ENCODE data around the gene MCM8. TPM values are rescaled to one million over a fixed set of nuclear protein-coding genes. Genes with fewer than 3 reads are reported as not detected.

Gene MCM8
- total and polyA plus RNA-seq, 4 donors: 2.0 to 7.2 (median 3.3) TPM

DNA sequence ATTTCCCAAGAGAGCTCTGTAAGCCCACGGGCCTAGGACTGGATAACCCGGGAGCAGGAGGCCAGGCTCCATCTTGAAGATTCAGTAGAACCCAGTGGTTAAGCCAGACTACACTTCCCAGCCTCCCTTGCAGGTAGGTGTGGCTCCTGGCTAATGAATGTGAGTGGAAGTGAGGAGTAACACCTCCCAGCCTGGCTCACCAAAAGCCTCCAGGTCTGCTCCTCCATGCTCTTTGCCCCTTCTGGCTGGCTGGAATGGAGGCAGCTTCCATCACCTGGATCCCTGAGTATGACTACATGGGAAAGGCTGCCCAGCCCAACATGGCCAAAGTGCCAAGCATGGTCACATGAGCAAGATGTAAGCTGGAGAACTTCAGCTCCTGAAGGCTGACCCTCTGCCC, 93.7 kb downstream of the MCM8 start:
- no peak overlapping the region for H3K4me3 ChIP-seq
- TF ChIP-seq, protein P1, sequence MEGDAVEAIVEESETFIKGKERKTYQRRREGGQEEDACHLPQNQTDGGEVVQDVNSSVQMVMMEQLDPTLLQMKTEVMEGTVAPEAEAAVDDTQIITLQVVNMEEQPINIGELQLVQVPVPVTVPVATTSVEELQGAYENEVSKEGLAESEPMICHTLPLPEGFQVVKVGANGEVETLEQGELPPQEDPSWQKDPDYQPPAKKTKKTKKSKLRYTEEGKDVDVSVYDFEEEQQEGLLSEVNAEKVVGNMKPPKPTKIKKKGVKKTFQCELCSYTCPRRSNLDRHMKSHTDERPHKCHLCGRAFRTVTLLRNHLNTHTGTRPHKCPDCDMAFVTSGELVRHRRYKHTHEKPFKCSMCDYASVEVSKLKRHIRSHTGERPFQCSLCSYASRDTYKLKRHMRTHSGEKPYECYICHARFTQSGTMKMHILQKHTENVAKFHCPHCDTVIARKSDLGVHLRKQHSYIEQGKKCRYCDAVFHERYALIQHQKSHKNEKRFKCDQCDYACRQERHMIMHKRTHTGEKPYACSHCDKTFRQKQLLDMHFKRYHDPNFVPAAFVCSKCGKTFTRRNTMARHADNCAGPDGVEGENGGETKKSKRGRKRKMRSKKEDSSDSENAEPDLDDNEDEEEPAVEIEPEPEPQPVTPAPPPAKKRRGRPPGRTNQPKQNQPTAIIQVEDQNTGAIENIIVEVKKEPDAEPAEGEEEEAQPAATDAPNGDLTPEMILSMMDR (IDR thresholded peaks at IDR 0.05; ENCODE audit: control extremely low read depth, extremely low read depth): no peak
- peaks cover 0 to 24% (median 4%) of the 10 kb centered on the region in 4 donors for H3K36me3 ChIP-seq (ENCODE audit: control insufficient read depth in 4 of 4, insufficient read depth in 4 of 4, low read length in 4 of 4)
- H3K9me3 ChIP-seq (ENCODE audit: control insufficient read depth in 4 of 4, insufficient read depth in 3 of 4, low read length in 3 of 4): peaks cover 0 to 4% (median 0%) of the 10 kb centered on the region in 4 donors
- ATAC-seq (ENCODE audit: insufficient read depth, low FRiP score): no peak
- 89 to 90% methylated on average over 2 of the region's 2 CpGs for WGBS, 2 donors
- no peak for DNase-seq
- H3K27ac ChIP-seq (ENCODE audit: low read depth in 1 of 2, low read length in 1 of 2): no peak overlapping the region
- H3K9ac ChIP-seq (ENCODE audit: insufficient read depth in 1 of 2, low read length in 2 of 2): no peak overlapping the region
- H3K4me1 ChIP-seq (ENCODE audit: control insufficient read depth in 5 of 5, insufficient read depth in 5 of 5, low read length in 5 of 5): no peaks in the 10 kb centered on the region
- no peaks in the 10 kb centered on the region for H3K27me3 ChIP-seq (ENCODE audit: control insufficient read depth in 3 of 3, insufficient read depth in 3 of 3, low read length in 2 of 3)

DNA sequence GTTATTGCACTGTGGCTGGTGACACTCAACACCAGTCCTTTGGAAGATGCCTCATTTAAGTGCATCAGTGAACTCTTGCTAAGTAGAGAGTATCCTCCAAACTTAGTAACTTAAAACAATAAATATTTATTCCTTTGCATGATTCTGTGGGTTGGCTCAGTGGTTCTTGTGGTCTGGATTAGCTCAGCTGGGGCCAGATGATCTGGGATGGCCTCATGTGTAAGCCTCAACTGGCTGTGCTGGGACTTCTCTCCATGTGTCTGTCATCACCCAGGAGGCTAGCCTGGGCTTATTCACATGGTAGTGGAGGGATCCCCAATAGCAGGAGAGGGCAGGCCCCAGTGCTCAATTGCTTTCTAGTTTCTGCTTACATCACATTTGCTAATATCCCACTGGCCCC, 95.1 kb downstream of the MCM8 start:
- H3K4me1 ChIP-seq (ENCODE audit: control insufficient read depth in 5 of 5, insufficient read depth in 5 of 5, low read length in 5 of 5): no peaks in the 10 kb centered on the region
- H3K27me3 ChIP-seq (ENCODE audit: control insufficient read depth in 3 of 3, insufficient read depth in 3 of 3, low read length in 2 of 3): peaks cover 0 to 1% (median under 1%) of the 10 kb centered on the region in 3 donors
- peaks cover 0 to 4% (median 0%) of the 10 kb centered on the region in 4 donors for H3K9me3 ChIP-seq (ENCODE audit: control insufficient read depth in 4 of 4, insufficient read depth in 3 of 4, low read length in 3 of 4)
- H3K36me3 ChIP-seq (ENCODE audit: control insufficient read depth in 4 of 4, insufficient read depth in 4 of 4, low read length in 4 of 4): peaks cover 0 to 20% (median 4%) of the 10 kb centered on the region in 4 donors
- H3K9ac ChIP-seq (ENCODE audit: insufficient read depth in 1 of 2, low read length in 2 of 2): no peak overlapping the region
- no peak for ATAC-seq (ENCODE audit: insufficient read depth, low FRiP score)
- H3K4me3 ChIP-seq: no peak overlapping the region
- no peak for DNase-seq
- no peak overlapping the region for H3K27ac ChIP-seq (ENCODE audit: low read depth in 1 of 2, low read length in 1 of 2)
- TF ChIP-seq, protein P1 (IDR thresholded peaks at IDR 0.05; ENCODE audit: control extremely low read depth, extremely low read depth): no peak

DNA sequence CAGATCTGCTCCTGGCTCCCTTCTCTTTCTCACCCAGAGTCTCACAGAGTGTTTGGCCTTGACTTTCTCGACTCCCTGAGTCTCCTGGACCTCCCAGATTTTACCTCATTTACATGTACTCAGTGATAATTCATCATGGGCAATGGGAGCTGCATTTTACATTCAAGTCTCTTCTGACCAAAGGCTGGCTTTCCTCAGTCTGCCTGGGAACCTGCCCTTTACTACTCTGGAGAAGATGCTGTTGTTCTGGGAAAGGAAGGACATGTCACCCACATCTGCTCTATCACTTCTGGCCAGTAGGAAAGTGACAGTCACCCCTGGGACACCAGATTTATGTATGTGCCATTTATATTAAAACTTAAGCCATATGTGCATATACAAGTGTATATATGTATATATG, 96.0 kb downstream of the MCM8 start:
- Histone ChIP-seq H3K4me3 (no peak overlapping the region), H3K4me1 (ENCODE audit: control insufficient read depth in 5 of 5, insufficient read depth in 5 of 5, low read length in 5 of 5) (no peaks in the 10 kb centered on the region), H3K27me3 (ENCODE audit: control insufficient read depth in 3 of 3, insufficient read depth in 3 of 3, low read length in 2 of 3) (peaks cover 0 to 9% (median 8%) of the 10 kb centered on the region in 3 donors), H3K27ac (ENCODE audit: low read depth in 1 of 2, low read length in 1 of 2) (no peak overlapping the region), H3K36me3 (ENCODE audit: control insufficient read depth in 4 of 4, insufficient read depth in 4 of 4, low read length in 4 of 4) (peaks cover 0 to 12% (median 1%) of the 10 kb centered on the region in 4 donors), H3K9me3 (ENCODE audit: control insufficient read depth in 4 of 4, insufficient read depth in 3 of 4, low read length in 3 of 4) (no peaks in the 10 kb centered on the region), H3K9ac (ENCODE audit: insufficient read depth in 1 of 2, low read length in 2 of 2) (no peak overlapping the region)
- TF ChIP-seq, protein P1 (IDR thresholded peaks at IDR 0.05; ENCODE audit: control extremely low read depth, extremely low read depth): no peak
- ATAC-seq (ENCODE audit: insufficient read depth, low FRiP score) (no peak), DNase-seq (no peak)
- 64 to 67% methylated on average over 1 of the region's 1 CpG for WGBS, 2 donors

DNA sequence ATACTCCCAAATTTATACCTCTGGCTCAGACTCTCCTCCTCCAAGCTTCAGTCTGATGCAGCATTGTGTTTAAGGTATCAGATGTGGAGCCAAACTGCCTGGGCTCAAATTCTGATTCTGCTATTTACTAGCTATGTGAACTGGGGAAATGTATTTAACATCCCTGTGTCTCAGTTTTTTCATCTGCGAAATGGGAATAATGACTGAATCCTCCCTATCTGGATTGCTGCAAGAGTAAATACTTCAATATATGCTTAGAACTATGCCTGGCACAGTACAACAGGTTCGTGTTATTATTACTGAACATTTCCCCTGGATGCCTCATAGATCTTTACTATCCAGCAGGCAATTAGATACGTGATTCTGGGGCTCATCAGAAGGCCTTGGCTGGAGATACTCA, 97.9 kb downstream of the MCM8 start:
- no peak overlapping the region for H3K27ac ChIP-seq (ENCODE audit: low read depth in 1 of 2, low read length in 1 of 2)
- H3K4me1 ChIP-seq (ENCODE audit: control insufficient read depth in 5 of 5, insufficient read depth in 5 of 5, low read length in 5 of 5): peaks cover 0 to 7% (median 2%) of the 10 kb centered on the region in 5 donors
- no peak overlapping the region for H3K4me3 ChIP-seq
- H3K27me3 ChIP-seq (ENCODE audit: control insufficient read depth in 3 of 3, insufficient read depth in 3 of 3, low read length in 2 of 3): peaks cover 0 to 22% (median 15%) of the 10 kb centered on the region in 3 donors
- TF ChIP-seq, protein P1 (IDR thresholded peaks at IDR 0.05; ENCODE audit: control extremely low read depth, extremely low read depth): no peak
- DNase-seq (no peak), ATAC-seq (ENCODE audit: insufficient read depth, low FRiP score) (no peak)
- WGBS, 2 donors: 89 to 92% methylated on average over 3 of the region's 3 CpGs
- no peak overlapping the region for H3K9ac ChIP-seq (ENCODE audit: insufficient read depth in 1 of 2, low read length in 2 of 2)
- H3K9me3 ChIP-seq (ENCODE audit: control insufficient read depth in 4 of 4, insufficient read depth in 3 of 4, low read length in 3 of 4): no peaks in the 10 kb centered on the region
- H3K36me3 ChIP-seq (ENCODE audit: control insufficient read depth in 4 of 4, insufficient read depth in 4 of 4, low read length in 4 of 4): peaks cover 0 to 2% (median 0%) of the 10 kb centered on the region in 4 donors

Data from lung (tissue), 12 donors.